HEK293 (cell line): ENCODE measurements around the gene PDK2.

ENCODE experiments used
- KLF9 ChIP-seq: fragments of 450-650 bp; formaldehyde crosslinking; IDR thresholded peaks from 2 replicates; pipeline ENCODE4 v1.5.1; 2016; ENCODE audit warnings: missing biosample characterization, missing genetic modification characterization, low read depth
- MYNN ChIP-seq: fragments of 450-650 bp; formaldehyde crosslinking; IDR thresholded peaks from 2 replicates; pipeline ENCODE4 v1.5.1; 2016; ENCODE audit warnings: missing biosample characterization, missing genetic modification characterization, borderline replicate concordance
- OSR2 ChIP-seq: fragments of 450-650 bp; formaldehyde crosslinking; IDR thresholded peaks from 2 replicates; pipeline ENCODE4 v1.5.1; 2016; ENCODE audit warnings: missing biosample characterization, missing genetic modification characterization
- RBAK ChIP-seq: fragments of 450-650 bp; formaldehyde crosslinking; IDR thresholded peaks from 2 replicates; pipeline ENCODE4 v1.5.1; 2016; ENCODE audit warnings: missing biosample characterization, missing genetic modification characterization
- SP2 ChIP-seq: fragments of 450-650 bp; formaldehyde crosslinking; IDR thresholded peaks from 2 replicates; pipeline ENCODE4 v1.5.1; 2016; ENCODE audit warnings: missing biosample characterization, missing genetic modification characterization
- TRIM28 ChIP-seq: IDR thresholded peaks from 2 replicates; pipeline ENCODE4 v1.6.1; 2011; ENCODE audit warnings: low read length, control low read depth, borderline replicate concordance
- ZBTB21 ChIP-seq: fragments of 450-650 bp; formaldehyde crosslinking; IDR thresholded peaks from 2 replicates; pipeline ENCODE4 v1.5.1; 2017; ENCODE audit warnings: missing biosample characterization, missing genetic modification characterization
- ZBTB48 ChIP-seq: fragments of 450-650 bp; formaldehyde crosslinking; IDR thresholded peaks from 2 replicates; pipeline ENCODE4 v1.5.1; 2016; ENCODE audit warnings: missing biosample characterization, missing genetic modification characterization
- ZBTB8A ChIP-seq: fragments of 450-650 bp; formaldehyde crosslinking; IDR thresholded peaks from 2 replicates; pipeline ENCODE4 v1.5.1; 2016; ENCODE audit warnings: missing biosample characterization, missing genetic modification characterization
- ZFHX2 ChIP-seq: fragments of 450-650 bp; formaldehyde crosslinking; conservative IDR thresholded peaks from 2 replicates; pipeline ENCODE4 v1.5.1; 2016; ENCODE audit warnings: missing biosample characterization, missing genetic modification characterization
- ZFP3 ChIP-seq: fragments of 450-650 bp; formaldehyde crosslinking; IDR thresholded peaks from 2 replicates; pipeline ENCODE4 v1.5.1; 2016; ENCODE audit warnings: low read depth, missing biosample characterization, missing genetic modification characterization
- ZNF112 ChIP-seq: fragments of 450-650 bp; formaldehyde crosslinking; IDR thresholded peaks from 2 replicates; pipeline ENCODE4 v1.5.0; 2017; ENCODE audit warnings: missing biosample characterization, missing genetic modification characterization
- ZNF140 ChIP-seq: fragments of 450-650 bp; formaldehyde crosslinking; IDR thresholded peaks from 2 replicates; pipeline ENCODE4 v1.5.1; 2016; ENCODE audit warnings: missing biosample characterization, missing genetic modification characterization
- ZNF146 ChIP-seq: fragments of 450-650 bp; formaldehyde crosslinking; IDR thresholded peaks from 2 replicates; pipeline ENCODE4 v1.5.1; 2016; ENCODE audit warnings: missing biosample characterization, missing genetic modification characterization
- ZNF174 ChIP-seq: fragments of 450-650 bp; formaldehyde crosslinking; IDR thresholded peaks from 2 replicates; pipeline ENCODE4 v1.5.0; 2017; ENCODE audit warnings: missing biosample characterization, mild to moderate bottlenecking, missing genetic modification characterization
- ZNF23 ChIP-seq: fragments of 450-650 bp; formaldehyde crosslinking; IDR thresholded peaks from 2 replicates; pipeline ENCODE4 v1.5.1; 2016; ENCODE audit warnings: missing biosample characterization, missing genetic modification characterization, borderline replicate concordance
- ZNF335 ChIP-seq: fragments of 450-650 bp; formaldehyde crosslinking; conservative IDR thresholded peaks from 2 replicates; pipeline ENCODE4 v1.5.1; 2016; ENCODE audit warnings: missing biosample characterization, missing genetic modification characterization
- ZNF394 ChIP-seq: fragments of 450-650 bp; formaldehyde crosslinking; IDR thresholded peaks from 2 replicates; pipeline ENCODE4 v1.5.1; 2016; ENCODE audit warnings: missing biosample characterization, missing genetic modification characterization, mild to moderate bottlenecking, moderate library complexity, borderline replicate concordance
- ZNF423 ChIP-seq: fragments of 450-650 bp; formaldehyde crosslinking; IDR thresholded peaks from 2 replicates; pipeline ENCODE4 v1.5.1; 2016; ENCODE audit warnings: missing biosample characterization, missing genetic modification characterization
- ZNF571 ChIP-seq: fragments of 450-650 bp; formaldehyde crosslinking; IDR thresholded peaks from 2 replicates; pipeline ENCODE4 v1.5.0; 2017; ENCODE audit warnings: missing biosample characterization, missing genetic modification characterization
- ZNF585B ChIP-seq: fragments of 450-650 bp; formaldehyde crosslinking; IDR thresholded peaks from 2 replicates; pipeline ENCODE4 v1.5.1; 2016; ENCODE audit warnings: missing biosample characterization, missing genetic modification characterization
- ZNF629 ChIP-seq: fragments of 450-650 bp; formaldehyde crosslinking; IDR thresholded peaks from 2 replicates; pipeline ENCODE4 v1.5.1; 2017; ENCODE audit warnings: missing biosample characterization, missing genetic modification characterization
- ZNF768 ChIP-seq: fragments of 450-650 bp; formaldehyde crosslinking; IDR thresholded peaks from 2 replicates; pipeline ENCODE4 v1.5.1; 2018; ENCODE audit warnings: missing biosample characterization, mild to moderate bottlenecking, missing genetic modification characterization
- ZXDB ChIP-seq: fragments of 450-650 bp; formaldehyde crosslinking; IDR thresholded peaks from 2 replicates; pipeline ENCODE4 v1.5.1; 2016; ENCODE audit warnings: missing biosample characterization, missing genetic modification characterization
- TF ChIP-seq, protein P1 (sequence below): fragments of 450-650 bp; formaldehyde crosslinking; IDR thresholded peaks from 2 replicates; pipeline ENCODE4 v1.5.1; 2016; ENCODE audit warnings: missing biosample characterization, missing genetic modification characterization
- TF ChIP-seq, protein P2 (sequence below): fragments of 450-650 bp; formaldehyde crosslinking; IDR thresholded peaks from 2 replicates; pipeline ENCODE4 v1.5.1; 2017; ENCODE audit warnings: missing biosample characterization, missing genetic modification characterization
- TF ChIP-seq, protein P3 (sequence below): fragments of 450-650 bp; formaldehyde crosslinking; IDR thresholded peaks from 2 replicates; pipeline ENCODE4 v1.5.1; 2016; ENCODE audit warnings: missing biosample characterization, missing genetic modification characterization
- TF ChIP-seq, protein P4 (sequence below): fragments of 450-650 bp; formaldehyde crosslinking; IDR thresholded peaks from 2 replicates; pipeline ENCODE4 v1.5.1; 2017; ENCODE audit warnings: missing biosample characterization, missing genetic modification characterization
- TF ChIP-seq, protein P5 (sequence below): fragments of 450-650 bp; formaldehyde crosslinking; IDR thresholded peaks from 2 replicates; pipeline ENCODE4 v1.5.1; 2016; ENCODE audit warnings: missing biosample characterization, missing genetic modification characterization
- TF ChIP-seq, protein P6 (sequence below): fragments of 450-650 bp; formaldehyde crosslinking; IDR thresholded peaks from 2 replicates; pipeline ENCODE4 v1.5.1; 2016; ENCODE audit warnings: missing biosample characterization, missing genetic modification characterization
- TF ChIP-seq, protein P7 (sequence below): fragments of 450-650 bp; formaldehyde crosslinking; IDR thresholded peaks from 2 replicates; pipeline ENCODE4 v1.5.1; 2016; ENCODE audit warnings: missing biosample characterization, missing genetic modification characterization

The PDK2 gene

DNA sequence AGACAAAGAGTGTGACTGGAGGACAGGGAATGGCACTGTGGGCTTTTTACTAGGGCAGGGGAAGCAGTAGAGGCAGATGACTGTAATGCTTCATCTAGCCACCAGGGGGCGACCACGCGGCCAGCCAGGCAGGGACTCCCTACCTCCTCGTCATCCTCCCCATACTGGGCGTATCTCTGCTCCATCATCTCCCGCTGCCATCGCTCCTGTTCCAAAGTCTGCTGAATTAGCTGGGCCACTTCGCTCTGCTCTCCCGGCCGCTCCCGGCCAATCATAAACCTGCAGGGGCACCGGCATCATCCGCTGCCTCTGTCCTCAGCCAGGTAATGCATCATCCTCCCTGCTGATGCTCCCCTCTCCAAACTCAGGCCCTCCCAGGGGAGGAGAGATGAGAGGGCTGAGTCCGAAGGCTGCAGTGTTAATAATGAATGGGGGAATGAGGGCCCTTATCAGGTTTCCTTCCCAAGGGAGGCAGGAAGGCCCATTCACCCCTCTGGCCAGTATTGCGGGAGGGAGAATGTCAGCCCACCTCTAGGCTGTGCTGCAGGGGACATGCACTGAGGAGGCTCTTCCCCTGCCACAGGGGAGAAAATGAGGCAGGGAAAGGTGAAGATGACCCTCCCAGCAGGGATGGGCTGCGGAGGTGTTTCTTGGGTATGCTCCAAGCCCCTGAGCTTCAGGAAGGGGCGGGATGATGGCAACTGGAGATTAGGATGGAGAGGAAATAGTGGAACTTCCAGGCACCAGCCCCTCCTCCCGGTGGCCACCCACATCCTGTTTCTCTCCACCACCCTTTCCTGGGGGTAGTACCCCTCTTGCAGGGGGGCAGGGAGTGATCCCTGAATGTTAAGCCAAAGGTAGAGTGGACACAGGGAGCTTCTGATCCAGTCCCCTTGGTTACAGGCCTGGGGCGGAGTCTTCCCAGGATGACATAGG, 45.1 kb downstream of the PDK2 start (continued):
- TF ChIP-seq ZNF768 (tag by site-specific recombination) (no peak), ZNF174 (tag by site-specific recombination) (no peak), ZBTB48 (peak; percentile 34; the same call in 1 of the 2 replicates), ZNF394 (tag by site-specific recombination) (peak; percentile 21; the same call in 1 of the 2 replicates), OSR2 (tag by site-specific recombination) (peak; percentile 38; the same call in 1 of the 2 replicates), ZFP3 (tag by site-specific recombination) (no peak), ZNF112 (no peak), ZNF629 (peak; percentile 77), TRIM28 (peak; percentile 99), ZNF423 (0 out of 2 replicates have a peak, but pooled peaks have one; percentile 15), ZNF585B (tag by site-specific recombination) (no peak), ZFHX2 (tag by site-specific recombination) (0 out of 2 replicates have a peak, but pooled peaks have one; percentile 5), ZNF335 (tag by site-specific recombination) (no peak), ZBTB8A (tag by site-specific recombination) (peak; percentile 87), SP2 (tag by site-specific recombination) (peak; percentile 74), ZNF146 (no peak), RBAK (tag by site-specific recombination) (no peak), KLF9 (tag by site-specific recombination) (peak; percentile 50; the same call in 1 of the 2 replicates), ZBTB21 (tag by site-specific recombination) (0 out of 2 replicates have a peak, but pooled peaks have one; percentile 30), ZXDB (tag by site-specific recombination) (peak; percentile 70), ZNF23 (tag by site-specific recombination) (no peak), ZNF571 (tag by site-specific recombination) (no peak), ZNF140 (tag by site-specific recombination) (peak; percentile 98), MYNN (tag by site-specific recombination) (no peak)
- TF ChIP-seq, protein P1, sequence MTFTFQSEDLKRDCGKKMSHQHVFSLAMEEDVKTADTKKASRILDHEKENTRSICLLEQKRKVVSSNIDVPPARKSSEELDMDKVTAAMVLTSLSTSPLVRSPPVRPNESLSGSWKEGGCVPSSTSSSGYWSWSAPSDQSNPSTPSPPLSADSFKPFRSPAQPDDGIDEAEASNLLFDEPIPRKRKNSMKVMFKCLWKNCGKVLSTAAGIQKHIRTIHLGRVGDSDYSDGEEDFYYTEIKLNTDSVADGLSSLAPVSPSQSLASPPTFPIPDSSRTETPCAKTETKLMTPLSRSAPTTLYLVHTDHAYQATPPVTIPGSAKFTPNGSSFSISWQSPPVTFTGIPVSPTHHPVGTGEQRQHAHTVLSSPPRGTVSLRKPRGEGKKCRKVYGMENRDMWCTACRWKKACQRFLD (tag by site-specific recombination) = no peak
- TF ChIP-seq, protein P2, sequence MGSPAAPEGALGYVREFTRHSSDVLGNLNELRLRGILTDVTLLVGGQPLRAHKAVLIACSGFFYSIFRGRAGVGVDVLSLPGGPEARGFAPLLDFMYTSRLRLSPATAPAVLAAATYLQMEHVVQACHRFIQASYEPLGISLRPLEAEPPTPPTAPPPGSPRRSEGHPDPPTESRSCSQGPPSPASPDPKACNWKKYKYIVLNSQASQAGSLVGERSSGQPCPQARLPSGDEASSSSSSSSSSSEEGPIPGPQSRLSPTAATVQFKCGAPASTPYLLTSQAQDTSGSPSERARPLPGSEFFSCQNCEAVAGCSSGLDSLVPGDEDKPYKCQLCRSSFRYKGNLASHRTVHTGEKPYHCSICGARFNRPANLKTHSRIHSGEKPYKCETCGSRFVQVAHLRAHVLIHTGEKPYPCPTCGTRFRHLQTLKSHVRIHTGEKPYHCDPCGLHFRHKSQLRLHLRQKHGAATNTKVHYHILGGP = no peak
- TF ChIP-seq, protein P3, sequence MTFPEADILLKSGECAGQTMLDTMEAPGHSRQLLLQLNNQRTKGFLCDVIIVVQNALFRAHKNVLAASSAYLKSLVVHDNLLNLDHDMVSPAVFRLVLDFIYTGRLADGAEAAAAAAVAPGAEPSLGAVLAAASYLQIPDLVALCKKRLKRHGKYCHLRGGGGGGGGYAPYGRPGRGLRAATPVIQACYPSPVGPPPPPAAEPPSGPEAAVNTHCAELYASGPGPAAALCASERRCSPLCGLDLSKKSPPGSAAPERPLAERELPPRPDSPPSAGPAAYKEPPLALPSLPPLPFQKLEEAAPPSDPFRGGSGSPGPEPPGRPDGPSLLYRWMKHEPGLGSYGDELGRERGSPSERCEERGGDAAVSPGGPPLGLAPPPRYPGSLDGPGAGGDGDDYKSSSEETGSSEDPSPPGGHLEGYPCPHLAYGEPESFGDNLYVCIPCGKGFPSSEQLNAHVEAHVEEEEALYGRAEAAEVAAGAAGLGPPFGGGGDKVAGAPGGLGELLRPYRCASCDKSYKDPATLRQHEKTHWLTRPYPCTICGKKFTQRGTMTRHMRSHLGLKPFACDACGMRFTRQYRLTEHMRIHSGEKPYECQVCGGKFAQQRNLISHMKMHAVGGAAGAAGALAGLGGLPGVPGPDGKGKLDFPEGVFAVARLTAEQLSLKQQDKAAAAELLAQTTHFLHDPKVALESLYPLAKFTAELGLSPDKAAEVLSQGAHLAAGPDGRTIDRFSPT (tag by site-specific recombination) = peak; percentile 46; the same call in 1 of the 2 replicates
- TF ChIP-seq, protein P4, sequence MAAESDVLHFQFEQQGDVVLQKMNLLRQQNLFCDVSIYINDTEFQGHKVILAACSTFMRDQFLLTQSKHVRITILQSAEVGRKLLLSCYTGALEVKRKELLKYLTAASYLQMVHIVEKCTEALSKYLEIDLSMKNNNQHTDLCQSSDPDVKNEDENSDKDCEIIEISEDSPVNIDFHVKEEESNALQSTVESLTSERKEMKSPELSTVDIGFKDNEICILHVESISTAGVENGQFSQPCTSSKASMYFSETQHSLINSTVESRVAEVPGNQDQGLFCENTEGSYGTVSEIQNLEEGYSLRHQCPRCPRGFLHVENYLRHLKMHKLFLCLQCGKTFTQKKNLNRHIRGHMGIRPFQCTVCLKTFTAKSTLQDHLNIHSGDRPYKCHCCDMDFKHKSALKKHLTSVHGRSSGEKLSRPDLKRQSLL = peak; percentile 99
- TF ChIP-seq, protein P5, sequence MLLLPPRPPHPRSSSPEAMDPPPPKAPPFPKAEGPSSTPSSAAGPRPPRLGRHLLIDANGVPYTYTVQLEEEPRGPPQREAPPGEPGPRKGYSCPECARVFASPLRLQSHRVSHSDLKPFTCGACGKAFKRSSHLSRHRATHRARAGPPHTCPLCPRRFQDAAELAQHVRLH = peak; percentile 62; the same call in 1 of the 2 replicates
- TF ChIP-seq, protein P6, sequence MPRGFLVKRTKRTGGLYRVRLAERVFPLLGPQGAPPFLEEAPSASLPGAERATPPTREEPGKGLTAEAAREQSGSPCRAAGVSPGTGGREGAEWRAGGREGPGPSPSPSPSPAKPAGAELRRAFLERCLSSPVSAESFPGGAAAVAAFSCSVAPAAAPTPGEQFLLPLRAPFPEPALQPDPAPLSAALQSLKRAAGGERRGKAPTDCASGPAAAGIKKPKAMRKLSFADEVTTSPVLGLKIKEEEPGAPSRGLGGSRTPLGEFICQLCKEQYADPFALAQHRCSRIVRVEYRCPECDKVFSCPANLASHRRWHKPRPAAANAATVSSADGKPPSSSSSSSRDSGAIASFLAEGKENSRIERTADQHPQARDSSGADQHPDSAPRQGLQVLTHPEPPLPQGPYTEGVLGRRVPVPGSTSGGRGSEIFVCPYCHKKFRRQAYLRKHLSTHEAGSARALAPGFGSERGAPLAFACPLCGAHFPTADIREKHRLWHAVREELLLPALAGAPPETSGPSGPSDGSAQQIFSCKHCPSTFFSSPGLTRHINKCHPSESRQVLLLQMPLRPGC (tag by site-specific recombination) = no peak
- TF ChIP-seq, protein P7, sequence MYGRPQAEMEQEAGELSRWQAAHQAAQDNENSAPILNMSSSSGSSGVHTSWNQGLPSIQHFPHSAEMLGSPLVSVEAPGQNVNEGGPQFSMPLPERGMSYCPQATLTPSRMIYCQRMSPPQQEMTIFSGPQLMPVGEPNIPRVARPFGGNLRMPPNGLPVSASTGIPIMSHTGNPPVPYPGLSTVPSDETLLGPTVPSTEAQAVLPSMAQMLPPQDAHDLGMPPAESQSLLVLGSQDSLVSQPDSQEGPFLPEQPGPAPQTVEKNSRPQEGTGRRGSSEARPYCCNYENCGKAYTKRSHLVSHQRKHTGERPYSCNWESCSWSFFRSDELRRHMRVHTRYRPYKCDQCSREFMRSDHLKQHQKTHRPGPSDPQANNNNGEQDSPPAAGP (tag by site-specific recombination) = peak; percentile 86
